NCI-H446 treated with DMSO at 0.1 percent for 48 hours (cell line): ENCODE measurements around the gene NRP1.
"Not testable (repeated sequence)": the region's sequence is repeated elsewhere in the genome, so short reads cannot be mapped to it uniquely, and the experiment has no call there.

Source experiments
- DNase-seq: peaks from one replicate; lab custom pipeline; 2025; lab: John Stamatoyannopoulos, UW

Gene NRP1

GRCh38 chr10:33237736-33238624, 96.5 kb downstream of the NRP1 start:
- DNase-seq, result no peak

GRCh38 chr10:33236916-33237315, 97.6 kb downstream of the NRP1 start:
- DNase-seq, result no peak

GRCh38 chr10:33235951-33236350, 98.5 kb downstream of the NRP1 start:
- DNase-seq, result no peak

GRCh38 chr10:33235251-33235884, 99.1 kb downstream of the NRP1 start:
- no peak for DNase-seq

GRCh38 chr10:33234831-33235237, 99.6 kb downstream of the NRP1 start:
- DNase-seq, result no peak

GRCh38 chr10:33233635-33234034, 100.8 kb downstream of the NRP1 start:
- no peak for DNase-seq

GRCh38 chr10:33233221-33233620, 101.2 kb downstream of the NRP1 start:
- no peak for DNase-seq

GRCh38 chr10:33231621-33232350, 102.7 kb downstream of the NRP1 start:
- DNase-seq, result no peak

- no peak for DNase-seq
Observed at GRCh38 chr10:33229949-33230267, 104.6 kb downstream of the NRP1 start.

GRCh38 chr10:33229252-33229948, 105.1 kb downstream of the NRP1 start:
- DNase-seq, result no peak

- no peak for DNase-seq
Observed at GRCh38 chr10:33228426-33228825, 106.0 kb downstream of the NRP1 start.

GRCh38 chr10:33227489-33227888, 107.0 kb downstream of the NRP1 start:
- no peak for DNase-seq

- DNase-seq, result no peak
Observed at GRCh38 chr10:33224251-33224965, 110.1 kb downstream of the NRP1 start.

- no peak for DNase-seq
Observed at GRCh38 chr10:33223326-33224000, 111.0 kb downstream of the NRP1 start.

- not testable (repeated sequence) for DNase-seq
Observed at GRCh38 chr10:33222304-33222703, 112.2 kb downstream of the NRP1 start.

- no peak for DNase-seq
Observed at GRCh38 chr10:33217854-33218253, 116.6 kb downstream of the NRP1 start.

- no peak for DNase-seq
Observed at GRCh38 chr10:33216661-33217427, 117.6 kb downstream of the NRP1 start.

GRCh38 chr10:33215635-33216034, 118.8 kb downstream of the NRP1 start:
- DNase-seq, result no peak

- DNase-seq, result no peak
Observed at GRCh38 chr10:33215154-33215553, 119.3 kb downstream of the NRP1 start.

- no peak for DNase-seq
Observed at GRCh38 chr10:33214174-33214573, 120.3 kb downstream of the NRP1 start.
